Ectodermal cell (in vitro differentiated cells): ENCODE results near the gene RAB35.
"Not testable (repeated sequence)": the region's sequence is repeated elsewhere in the genome, so short reads cannot be mapped to it uniquely, and the experiment has no call there.

Experiments
- H3K27ac ChIP-seq: 2 replicates; pipeline ENCODE4 v1.7.0; 2013; ENCODE audit warnings: mild to moderate bottlenecking, low read depth, low read length; ENCODE audit not compliant: insufficient read depth, poor library complexity, severe bottlenecking
- H3K27me3 ChIP-seq: 2 replicates; pipeline ENCODE4 v1.7.0; 2013; ENCODE audit warnings: mild to moderate bottlenecking, low read length; ENCODE audit not compliant: insufficient read depth, control insufficient read depth, poor library complexity, severe bottlenecking
- H3K36me3 ChIP-seq: one replicate; pipeline ENCODE4 v1.7.0; 2013; ENCODE audit warnings: low read length; ENCODE audit not compliant: control insufficient read depth, insufficient read depth
- H3K4me1 ChIP-seq: one replicate; pipeline ENCODE4 v1.7.0; 2013; ENCODE audit warnings: low read length; ENCODE audit not compliant: control insufficient read depth, insufficient read depth
- H3K4me3 ChIP-seq: 2 replicates; pipeline ENCODE4 v1.7.0; 2013; ENCODE audit warnings: low read depth, low read length, control low read depth; ENCODE audit not compliant: insufficient read depth
- H3K9me3 ChIP-seq: 2 replicates; pipeline ENCODE4 v1.7.0; 2013; ENCODE audit warnings: mild to moderate bottlenecking, low read length, moderate library complexity; ENCODE audit not compliant: control insufficient read depth
- WGBS, 2 experiments: methylation state at CpG; one replicate each; pipeline ENCODE4 v1.1.7; 2013; ENCODE audit warnings: missing lambda C conversion rate in 2 of 2; 5-methylcytosine and 5-hydroxymethylcytosine counted together

The RAB35 gene

GRCh38 chr12:120045367-120045766, 71.2 kb downstream of the RAB35 start:
- 100% methylated on average over 2 of the region's 5 CpGs for WGBS, 2 experiments
- H3K27ac ChIP-seq, H3K4me1 ChIP-seq: not testable (repeated sequence)

More at GRCh38 chr12:120045367-120045766, 71.2 kb downstream of the RAB35 start:
- not testable (repeated sequence) for H3K4me3 ChIP-seq, H3K36me3 ChIP-seq, H3K27me3 ChIP-seq, H3K9me3 ChIP-seq
